IPS-11a (cell line): ENCODE results near the gene ZNF525.
"Not testable (repeated sequence)": the region's sequence is repeated elsewhere in the genome, so short reads cannot be mapped to it uniquely, and the experiment has no call there.

Experiments used
- H3K4me3 ChIP-seq: one replicate; pipeline ENCODE4 v1.5.1; 2013; ENCODE audit warnings: low read depth, low read length, control low read depth

Gene ZNF525

DNA sequence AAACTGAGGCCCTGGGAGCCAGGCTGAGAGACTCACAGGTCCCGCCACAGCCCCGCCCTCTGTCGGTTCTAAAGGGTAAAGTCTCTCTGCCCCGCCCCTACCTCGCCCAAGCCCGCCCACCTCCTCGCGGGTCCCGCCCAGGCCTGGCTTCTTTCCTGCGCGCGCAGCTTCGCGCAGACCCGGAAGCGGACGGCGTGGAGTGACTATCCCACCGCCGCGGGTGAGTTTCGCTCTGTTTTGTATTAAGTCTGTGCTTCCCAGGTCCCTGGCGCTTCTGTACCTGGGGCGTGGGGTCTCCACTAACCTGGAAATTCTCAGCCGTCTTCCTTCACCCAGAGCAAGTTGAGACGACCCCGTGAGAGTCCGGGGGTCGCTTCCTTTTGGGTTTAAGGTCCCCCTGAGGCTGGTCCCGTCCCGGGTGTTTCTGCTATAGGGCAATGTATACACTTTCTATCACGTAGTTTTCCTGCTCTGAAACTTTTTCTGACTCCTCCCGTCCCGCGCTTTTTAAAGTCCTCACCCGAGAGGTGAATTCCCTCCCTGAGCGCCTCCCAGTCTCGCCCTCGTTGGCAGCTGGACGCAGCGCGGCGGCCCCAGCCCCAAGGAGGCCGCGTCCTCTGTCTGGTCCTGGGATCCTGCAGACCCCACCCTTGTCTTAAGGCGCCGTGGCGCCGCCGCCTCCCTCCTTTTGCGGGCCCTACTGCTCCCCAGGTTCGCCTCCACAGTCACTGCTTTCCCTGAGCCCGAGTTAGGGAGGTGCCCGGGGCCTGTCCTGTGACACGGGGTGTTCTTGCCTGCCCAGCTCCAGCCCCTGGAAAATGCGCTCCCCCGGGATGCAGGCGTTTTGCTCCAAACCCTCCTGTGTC, 29.7 kb downstream of the ZNF525 start, which contains the start of gene ZNF765:
Gene ZNF765 (plus strand): TSS at position 176 of the 866 bp plus-strand sequence. CDS start 2,867 bp downstream, outside the sequence.
- peak within 1 kb of the TSS; percentile 83 for H3K4me3 ChIP-seq

DNA sequence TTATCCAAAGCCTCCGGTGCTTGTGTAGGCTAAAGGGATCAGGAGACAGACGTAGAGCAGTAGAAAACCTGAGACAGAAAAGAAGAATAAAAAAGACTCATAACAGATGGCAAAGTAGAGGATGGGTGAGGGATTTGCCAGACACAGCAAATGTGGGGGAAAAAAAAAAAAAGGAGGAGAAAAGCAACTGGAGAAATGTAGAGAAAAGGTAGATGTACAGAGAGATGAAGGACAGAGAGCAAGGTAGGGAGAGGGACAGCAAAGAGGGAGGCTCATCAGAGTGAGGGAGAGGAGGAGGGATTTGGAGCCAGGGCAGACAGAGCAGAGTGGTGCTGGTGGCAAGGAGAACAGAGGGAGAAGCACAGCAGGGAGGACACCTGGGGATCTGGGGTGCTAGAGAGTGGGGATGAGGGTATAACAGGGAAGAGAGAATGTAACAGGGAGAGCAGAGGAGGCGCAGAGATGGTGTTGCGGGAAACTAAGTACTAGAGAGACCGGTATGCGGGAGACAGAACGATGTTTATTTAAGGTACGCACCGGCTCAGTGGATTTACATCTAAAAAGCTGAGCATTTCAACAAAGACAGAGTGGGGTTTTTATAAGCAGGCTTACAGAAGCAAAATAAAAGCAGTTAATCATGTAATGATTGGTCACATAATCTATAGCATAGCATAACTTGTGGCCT, 30.5 kb downstream of the ZNF525 start:
- H3K4me3 ChIP-seq = peak overlapping the region; percentile 83

GRCh38 chr19:53396525-53396868, 31.0 kb downstream of the ZNF525 start:
- no peak overlapping the region for H3K4me3 ChIP-seq

- not testable (repeated sequence) for H3K4me3 ChIP-seq
Measured at GRCh38 chr19:53397918-53398317, 32.4 kb downstream of the ZNF525 start.

- no peak overlapping the region for H3K4me3 ChIP-seq
Measured at GRCh38 chr19:53409505-53410204, 44.1 kb downstream of the ZNF525 start.

DNA sequence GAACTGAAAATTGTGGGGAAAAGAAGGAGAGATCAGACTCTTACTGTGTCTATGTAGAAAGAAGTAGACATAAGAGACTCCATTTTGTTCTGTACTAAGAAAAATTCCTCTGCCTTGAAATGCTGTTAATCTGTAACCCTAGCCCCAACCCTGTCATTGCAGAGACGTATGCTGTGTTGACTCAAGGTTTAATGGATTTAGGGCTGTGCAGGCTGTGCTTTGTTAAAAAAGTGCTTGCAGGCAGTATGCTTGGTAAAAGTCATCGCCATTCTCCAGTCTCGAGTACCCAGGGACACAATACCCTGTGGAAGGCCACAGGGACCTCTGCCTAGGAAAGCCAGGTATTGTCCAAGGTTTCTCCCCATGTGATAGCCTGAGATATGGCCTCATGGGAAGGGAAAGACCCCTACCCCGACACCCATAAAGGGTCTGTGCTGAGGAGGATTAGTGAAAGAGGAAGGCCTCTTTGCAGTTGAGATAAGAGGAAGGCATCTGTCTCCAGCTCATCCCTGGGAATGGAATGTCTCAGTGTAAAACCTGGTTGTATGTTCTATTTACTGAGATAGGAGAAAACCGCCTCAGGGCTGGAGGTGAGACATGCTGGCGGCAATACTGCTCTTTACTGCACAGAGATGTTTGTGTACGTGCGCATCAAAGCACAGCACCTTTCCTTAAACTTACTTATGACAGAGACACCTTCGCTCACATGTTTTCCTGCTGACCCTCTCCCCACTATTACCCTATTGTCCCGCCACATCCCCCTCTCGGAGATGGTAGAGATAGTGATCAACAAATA, 55.2 kb downstream of the ZNF525 start:
- H3K4me3 ChIP-seq = not testable (repeated sequence)

DNA sequence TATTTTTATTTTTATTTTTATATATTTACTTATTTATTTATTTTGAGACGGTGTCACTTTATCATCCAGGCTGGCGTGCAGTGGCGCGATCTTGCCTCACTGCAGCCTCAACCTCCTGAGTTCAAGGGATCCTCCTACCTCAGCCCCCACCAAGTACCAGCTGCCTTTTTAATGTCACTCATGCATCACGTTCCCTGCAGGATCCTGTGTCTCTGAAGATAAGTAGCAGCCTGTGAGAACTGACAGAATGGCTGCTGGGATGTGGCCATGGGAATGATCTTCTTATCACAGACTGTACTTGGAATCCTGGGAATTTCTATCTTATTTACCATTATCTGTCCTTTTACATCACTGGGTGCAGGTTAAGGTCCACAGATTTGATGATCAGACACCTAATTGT, 57.0 kb downstream of the ZNF525 start:
- no peak overlapping the region for H3K4me3 ChIP-seq

DNA sequence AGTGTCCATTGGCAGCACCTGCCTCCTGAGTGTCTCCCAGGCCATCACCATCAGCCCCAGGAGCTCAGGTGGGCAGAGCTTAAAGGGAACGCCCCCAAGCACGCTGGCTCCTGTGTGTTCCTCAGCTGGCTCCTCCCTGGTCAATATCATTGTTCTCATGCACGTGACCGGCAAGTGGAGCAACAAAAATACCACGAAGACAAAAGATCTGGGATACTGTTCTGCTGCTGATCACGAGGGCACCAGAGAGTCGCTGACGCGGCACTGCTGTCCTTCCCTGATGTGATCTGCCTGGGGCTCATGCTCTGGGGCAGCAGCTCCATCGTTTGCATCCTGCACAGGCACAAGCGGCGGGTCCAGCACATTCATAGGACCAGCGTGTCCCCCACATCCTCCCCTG, 57.6 kb downstream of the ZNF525 start:
- not testable (repeated sequence) for H3K4me3 ChIP-seq

GRCh38 chr19:53423680-53424079, 58.2 kb downstream of the ZNF525 start:
- not testable (repeated sequence) for H3K4me3 ChIP-seq

DNA sequence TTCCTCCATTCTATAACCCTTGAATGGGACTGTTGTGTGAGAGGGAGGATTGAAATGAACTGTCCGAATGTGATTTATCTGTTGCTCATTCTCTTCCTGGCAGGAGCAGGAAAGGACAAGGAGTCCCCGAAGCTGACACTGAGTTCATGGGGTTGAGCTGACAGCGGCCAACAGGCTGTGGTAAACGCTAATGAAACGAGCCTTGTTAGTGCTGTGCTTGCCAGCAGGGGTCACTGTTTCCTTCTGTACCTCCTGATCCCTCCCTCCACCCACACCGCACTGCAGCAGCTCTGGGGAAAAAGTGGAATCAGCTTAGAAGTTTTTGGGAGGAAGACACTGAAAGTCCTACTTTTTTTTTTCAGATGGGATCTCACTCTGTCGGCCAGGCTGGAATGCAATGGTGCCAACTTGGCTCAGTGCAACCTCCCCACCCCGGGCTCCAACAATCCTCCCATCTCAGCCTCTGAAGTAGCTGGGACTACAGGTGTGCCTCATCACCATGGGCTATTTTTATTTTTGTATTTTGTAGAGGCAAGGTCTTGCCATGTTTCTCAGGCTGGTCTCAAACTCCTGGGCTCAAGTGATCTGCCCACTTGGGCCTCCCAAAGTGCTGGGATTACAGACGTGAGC, 59.6 kb downstream of the ZNF525 start:
- H3K4me3 ChIP-seq = no peak overlapping the region

DNA sequence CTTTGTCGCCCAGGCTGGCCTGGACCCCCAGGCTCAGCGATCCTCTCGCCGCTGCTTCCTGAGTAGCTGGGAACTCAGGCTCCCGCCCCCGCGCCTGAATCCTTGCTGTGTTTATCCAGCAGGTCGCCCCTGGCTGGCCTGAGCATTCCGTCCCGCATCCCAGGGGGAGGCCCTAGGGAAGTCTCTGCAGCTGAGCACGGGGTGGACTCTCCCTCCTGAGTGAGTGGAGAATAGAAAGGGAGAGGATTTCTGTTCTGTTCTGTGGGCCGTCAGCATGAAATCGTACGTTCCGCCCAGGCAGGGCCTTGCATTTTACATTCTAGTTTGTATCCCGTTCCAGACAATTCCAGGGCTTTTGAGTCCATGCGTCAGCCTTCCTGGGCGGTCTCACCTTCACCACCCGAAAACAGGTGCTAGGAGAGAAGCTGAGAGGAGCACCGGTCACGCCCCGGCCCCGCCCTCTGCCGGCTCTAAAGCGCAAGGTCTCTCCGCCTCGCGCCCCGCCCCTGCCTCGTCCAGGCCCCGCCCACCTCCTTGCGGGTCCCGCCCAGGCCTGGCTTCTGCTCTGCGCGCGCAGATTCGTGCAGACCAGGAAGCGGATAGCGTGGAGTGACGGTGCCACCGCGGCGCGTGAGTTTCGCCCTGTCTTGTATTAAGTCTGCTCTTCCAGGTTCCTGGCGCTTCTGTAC, 66.0 kb downstream of the ZNF525 start, which contains the start of gene ZNF761:
Gene ZNF761 (plus strand): TSS at position 586 of the 689 bp plus-strand sequence. CDS start 15,285 bp downstream, outside the sequence.
- peak within 1 kb of the TSS; percentile 82 for H3K4me3 ChIP-seq

DNA sequence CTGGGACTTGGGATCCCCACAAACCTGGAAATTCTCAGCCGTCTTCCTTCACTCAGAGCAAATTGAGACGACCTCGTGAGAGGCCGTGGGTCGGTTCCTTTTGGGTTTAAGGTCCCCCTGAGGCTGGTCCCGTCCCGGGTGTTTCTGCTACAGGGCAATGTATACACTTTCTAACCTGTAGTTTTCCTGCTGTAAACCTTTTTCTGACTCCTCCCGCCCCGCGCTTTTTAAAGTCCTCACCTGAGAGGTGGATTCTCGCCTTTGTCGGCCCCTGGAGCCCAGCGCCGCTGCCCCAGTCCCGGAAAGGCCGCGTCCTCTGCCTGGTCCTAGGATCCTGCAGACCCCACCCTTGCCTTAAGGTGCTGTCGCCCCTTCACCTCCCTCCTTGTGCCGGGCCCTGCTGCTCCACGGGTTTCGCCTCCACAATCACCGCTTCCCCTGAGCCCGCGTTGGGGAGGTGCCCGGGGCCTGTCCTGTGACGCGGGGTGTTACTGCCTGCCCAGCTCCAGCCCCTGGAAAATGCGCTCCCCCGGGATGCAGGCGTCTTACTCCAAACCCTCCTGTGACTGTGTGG, 66.7 kb downstream of the ZNF525 start:
- peak overlapping the region; percentile 82 for H3K4me3 ChIP-seq
